HEK293T (cell line): ENCODE results near the gene PDS5A.

Experiments
- CTCF ChIA-PET: fragments of 350-600 bp; formaldehyde crosslinking; extraction: SDS; loops from one replicate; lab custom pipeline; 2021; ENCODE audit warnings: antibody characterized with exemption, inconsistent platforms; lab: Yijun Ruan, JAX
- POLR2A ChIA-PET: fragments of 350-600 bp; formaldehyde crosslinking; extraction: SDS; loops from one replicate; lab custom pipeline; 2020; ENCODE audit warnings: antibody characterized with exemption, inconsistent platforms; lab: Yijun Ruan, JAX
- DNase-seq: peaks from one replicate; pipeline ENCODE4 v3.0.0; 2012; ENCODE audit warnings: mixed read lengths; ENCODE audit errors: extremely low spot score
- ARNT ChIP-seq: fragments of 450-650 bp; IDR thresholded peaks from 2 replicates; pipeline ENCODE4 v1.6.1; 2017; ENCODE audit warnings: mild to moderate bottlenecking
- BHLHE40 ChIP-seq: fragments of 450-650 bp; IDR thresholded peaks from 2 replicates; pipeline ENCODE4 v1.6.1; 2016; ENCODE audit warnings: mild to moderate bottlenecking, moderate library complexity, borderline replicate concordance
- CTBP1 ChIP-seq: fragments of 450-650 bp; IDR thresholded peaks from 2 replicates; pipeline ENCODE4 v1.6.1; 2016; ENCODE audit warnings: borderline replicate concordance
- ELF4 ChIP-seq: fragments of 450-650 bp; IDR thresholded peaks from 2 replicates; pipeline ENCODE4 v1.6.1; 2017; ENCODE audit warnings: antibody characterized with exemption
- FOXA1 ChIP-seq: fragments of 450-650 bp; IDR thresholded peaks from 2 replicates; pipeline ENCODE4 v1.6.1; 2016; ENCODE audit warnings: mild to moderate bottlenecking
- FOXK2 ChIP-seq: fragments of 450-650 bp; IDR thresholded peaks from 2 replicates; pipeline ENCODE4 v1.6.1; 2016; ENCODE audit warnings: mild to moderate bottlenecking
- FOXM1 ChIP-seq: fragments of 450-650 bp; IDR thresholded peaks from 2 replicates; pipeline ENCODE4 v1.6.1; 2017; ENCODE audit warnings: mild to moderate bottlenecking, borderline replicate concordance
- HDGF ChIP-seq: fragments of 450-650 bp; IDR thresholded peaks from 2 replicates; pipeline ENCODE4 v1.6.1; 2017; ENCODE audit warnings: antibody characterized with exemption, borderline replicate concordance
- L3MBTL2 ChIP-seq: fragments of 450-650 bp; conservative IDR thresholded peaks from 2 replicates; pipeline ENCODE4 v1.6.1; 2016; ENCODE audit warnings: mild to moderate bottlenecking
- LEF1 ChIP-seq: fragments of 450-650 bp; IDR thresholded peaks from 2 replicates; pipeline ENCODE4 v1.6.1; 2017; ENCODE audit warnings: mild to moderate bottlenecking, borderline replicate concordance
- NFRKB ChIP-seq: fragments of 450-650 bp; IDR thresholded peaks from 2 replicates; pipeline ENCODE4 v1.6.1; 2016; ENCODE audit warnings: mild to moderate bottlenecking, moderate library complexity
- PKNOX1 ChIP-seq: fragments of 450-650 bp; IDR thresholded peaks from 2 replicates; pipeline ENCODE4 v1.6.1; 2016
- SP1 ChIP-seq: fragments of 450-650 bp; IDR thresholded peaks from 2 replicates; pipeline ENCODE4 v1.6.1; 2017
- SUZ12 ChIP-seq: fragments of 450-650 bp; IDR thresholded peaks from 2 replicates; pipeline ENCODE4 v1.6.1; 2016; ENCODE audit warnings: mild to moderate bottlenecking
- TARDBP ChIP-seq: fragments of 450-650 bp; IDR thresholded peaks from 2 replicates; pipeline ENCODE4 v1.6.1; 2016
- ZNF384 ChIP-seq: fragments of 450-650 bp; IDR thresholded peaks from 2 replicates; pipeline ENCODE4 v1.6.1; 2016

PDS5A gene

DNA sequence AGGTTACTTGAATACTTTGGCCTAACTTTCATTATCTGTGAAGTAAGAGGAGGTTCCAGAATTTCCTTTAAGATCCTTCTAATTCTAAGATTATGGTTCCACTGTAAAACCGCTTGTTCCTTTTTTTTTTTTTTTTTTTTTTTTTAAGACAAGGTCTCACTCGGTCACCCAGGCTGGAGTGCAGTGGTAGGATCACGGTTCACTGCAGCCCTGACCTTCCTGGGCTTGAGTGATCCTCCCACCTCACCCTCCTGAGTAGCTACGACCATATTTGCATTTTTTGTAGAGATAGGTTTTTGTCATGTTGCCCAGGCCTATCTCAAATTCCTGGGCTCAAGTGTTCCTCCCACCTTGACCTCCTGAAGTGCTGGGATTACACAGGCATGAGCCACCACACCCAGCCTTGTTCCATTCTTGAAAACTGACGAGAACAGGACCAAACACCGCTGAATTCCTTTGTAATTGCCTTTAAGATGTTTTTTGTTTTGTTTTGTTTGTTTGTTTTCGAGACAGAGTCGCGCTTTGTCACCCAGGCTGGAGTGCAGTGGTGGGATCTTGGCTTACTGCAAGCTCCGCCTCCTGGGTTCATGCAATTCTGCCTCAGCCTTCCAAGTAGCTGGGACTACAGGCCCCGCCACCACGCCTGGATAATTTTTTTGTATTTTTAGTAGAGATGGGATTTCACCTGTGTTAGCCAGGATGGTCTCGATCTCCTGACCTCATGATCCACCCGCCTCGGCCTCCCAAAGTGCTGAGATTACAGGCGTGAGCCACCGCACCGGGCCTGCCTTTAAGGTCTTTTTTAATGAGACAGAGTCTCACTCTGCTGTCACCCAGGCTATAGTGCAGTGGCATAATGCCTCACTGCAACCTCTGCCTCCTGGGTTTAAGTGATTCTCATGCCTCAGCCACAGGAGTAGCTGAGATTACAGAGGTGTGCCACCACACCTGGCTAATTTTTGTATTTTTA, 6.8 kb downstream of the PDS5A start:
- TF ChIP-seq LEF1 (no peak), ZNF384 (peak; percentile 13; the same call in 1 of the 2 replicates)
- CTCF ChIA-PET, result interaction anchor here (0.6 kb wide), 1 partner anchor 10 kb away, joined by 3 read pairs; no protein-coding TSS in a partner anchor
- no peak for DNase-seq
- POLR2A ChIA-PET, result interaction anchor here (1.0 kb wide), 1 partner anchor 87 kb away, joined by 4 read pairs; no protein-coding TSS in a partner anchor

DNA sequence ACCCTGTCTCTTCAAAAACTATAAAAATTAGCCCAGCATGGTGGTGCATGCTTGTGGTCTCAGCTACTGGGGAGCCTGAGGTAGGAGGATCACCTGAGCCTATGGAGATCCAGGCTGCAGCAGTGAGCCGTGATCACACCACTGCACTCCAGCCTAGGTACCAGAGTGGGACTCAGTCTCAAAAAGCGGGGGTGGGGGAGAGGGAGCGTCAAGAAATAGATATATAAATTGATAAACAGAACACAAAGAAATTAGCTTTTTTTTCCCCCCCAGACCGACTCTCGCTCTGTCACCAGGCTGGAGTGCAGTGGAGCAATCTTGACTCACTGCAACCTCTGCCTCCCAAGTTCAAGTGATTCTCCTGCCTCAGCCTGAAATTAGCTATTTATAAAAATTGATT, 14.1 kb downstream of the PDS5A start:
- no peak for DNase-seq
- TF ChIP-seq PKNOX1, result no peak
- no peak for TF ChIP-seq ARNT
- TF ChIP-seq FOXK2, result no peak
- no peak for TF ChIP-seq LEF1
- TF ChIP-seq TARDBP, result no peak
- no peak for TF ChIP-seq L3MBTL2
- TF ChIP-seq HDGF, result no peak
- TF ChIP-seq SP1, result no peak
- TF ChIP-seq ELF4, result no peak
- no peak for TF ChIP-seq NFRKB
- TF ChIP-seq SUZ12, result no peak
- no peak for TF ChIP-seq FOXA1
- TF ChIP-seq ZNF384, result no peak
- no peak for TF ChIP-seq FOXM1
- TF ChIP-seq CTBP1, result no peak
- no peak for TF ChIP-seq BHLHE40
- CTCF ChIA-PET, result interaction anchor here (0.6 kb wide), 1 partner anchor 258 kb away, joined by 3 read pairs; no protein-coding TSS in a partner anchor
- POLR2A ChIA-PET, result no interaction called here

- CTCF ChIA-PET, result interaction anchor here (0.7 kb wide), 1 partner anchor 10 kb away, joined by 3 read pairs; no protein-coding TSS in a partner anchor
Observed at GRCh38 chr4:39961311-39961877, 16.3 kb downstream of the PDS5A start.

GRCh38 chr4:39950861-39951481, 26.7 kb downstream of the PDS5A start:
- DNase-seq, result no peak
- ChIA-PET CTCF (no interaction called here), POLR2A (no interaction called here)
- no peak for TF ChIP-seq CTBP1
- TF ChIP-seq FOXM1, result no peak
- no peak for TF ChIP-seq NFRKB
- no peak for TF ChIP-seq SP1
- TF ChIP-seq BHLHE40, result no peak
- no peak for TF ChIP-seq ARNT
- no peak for TF ChIP-seq TARDBP
- no peak for TF ChIP-seq L3MBTL2
- no peak for TF ChIP-seq FOXK2
- no peak for TF ChIP-seq HDGF
- TF ChIP-seq SUZ12, result no peak
- no peak for TF ChIP-seq ELF4
- TF ChIP-seq FOXA1, result no peak
- TF ChIP-seq LEF1, result no peak
- TF ChIP-seq ZNF384, result no peak
- TF ChIP-seq PKNOX1, result no peak

More at GRCh38 chr4:39961311-39961877, 16.3 kb downstream of the PDS5A start:
- POLR2A ChIA-PET, result no interaction called here
- no peak for DNase-seq
- TF ChIP-seq FOXA1 (no peak), FOXK2 (no peak), HDGF (no peak), ZNF384 (no peak), L3MBTL2 (no peak), NFRKB (no peak), TARDBP (no peak), PKNOX1 (no peak), LEF1 (no peak), SP1 (no peak), ARNT (no peak), FOXM1 (no peak)

- DNase-seq, result no peak
- CTCF ChIA-PET, result no interaction called here
- POLR2A ChIA-PET, result no interaction called here
- no peak for TF ChIP-seq CTBP1
- TF ChIP-seq SUZ12, result no peak
- no peak for TF ChIP-seq ELF4
- no peak for TF ChIP-seq PKNOX1
- TF ChIP-seq LEF1, result no peak
- no peak for TF ChIP-seq NFRKB
Observed at GRCh38 chr4:39947963-39948362, 29.7 kb downstream of the PDS5A start.
